Measurements from ENCODE around the gene OMG. TPM values are rescaled to one million over a fixed set of nuclear protein-coding genes. Genes with fewer than 3 reads are reported as not detected.

Gene OMG
- total RNA-seq, 1 experiment from 2014 or later: not detected

DNA sequence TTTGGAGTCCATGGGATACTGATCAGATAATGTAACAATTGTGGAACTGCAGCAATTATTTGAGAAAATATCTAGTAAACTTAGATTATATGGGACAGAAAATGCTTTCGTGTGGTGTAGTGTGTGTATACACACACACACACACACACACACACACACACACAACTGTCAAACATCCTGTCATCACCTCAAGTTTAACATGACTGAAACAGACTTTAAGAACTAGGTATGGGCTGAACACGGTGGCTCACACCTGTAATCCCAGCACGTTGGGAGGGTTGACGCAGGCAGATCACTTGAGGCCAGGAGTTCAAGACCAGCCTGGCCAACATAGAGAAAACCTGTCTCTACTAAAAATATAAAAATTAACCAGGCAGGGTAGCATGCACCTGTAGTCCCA lies 24.9 kb upstream of the OMG start:
- ChIA-PET CTCF (no interaction called here), POLR2A (no interaction called here), RAD21 (ENCODE audit: low non-redundant PET in 1 of 2, low total read pairs in 2 of 2, uncharacterized antibody in 2 of 2, unreplicated experiment in 2 of 2) (no interaction called here)
- Histone ChIP-seq H3K27ac (ENCODE audit: low read depth, low read length) (no peak overlapping the region), H3K27me3 (ENCODE audit: insufficient read depth, low read length) (no peaks in the 10 kb centered on the region), H3K4me1 (ENCODE audit: control insufficient read depth in 1 of 2, insufficient read depth in 2 of 2, low read length in 2 of 2) (no peaks in the 10 kb centered on the region), H3K9me3 (ENCODE audit: control insufficient read depth in 1 of 2, insufficient read depth in 1 of 2, low read depth in 1 of 2, low read length in 2 of 2) (no peaks in the 10 kb centered on the region), H3K9ac (ENCODE audit: low read length) (no peak overlapping the region), H3K4me3 (replicated peaks in 1 of 2; ENCODE audit: low read depth in 1 of 2, low read length in 2 of 2) (no peak overlapping the region), H2AFZ (ENCODE audit: low read depth, low read length, poor library complexity, severe bottlenecking) (no peak overlapping the region), H3K79me2 (ENCODE audit: insufficient read depth, low read length) (no peaks in the 10 kb centered on the region), H3K4me2 (ENCODE audit: low read length) (no peak overlapping the region), H3K36me3 (ENCODE audit: control insufficient read depth in 1 of 2, insufficient read depth in 2 of 2, low read length in 2 of 2) (no peaks in the 10 kb centered on the region; a peak in 1 of 4 replicates), H4K20me1 (ENCODE audit: insufficient read depth) (no peaks in the 10 kb centered on the region), H3K9me2 (ENCODE audit: insufficient read depth) (no peaks in the 10 kb centered on the region)
- ATAC-seq (no peak), DNase-seq (ENCODE audit: low read depth, low spot score) (no peak)
- intact Hi-C loops (cut with micrococcal nuclease): no loop called here
- no TSS peak for BruUV-seq (replicated peaks)
- TF ChIP-seq EZH2 (IDR thresholded peaks at IDR 0.05) (no peak), CBX3 (IDR thresholded peaks at IDR 0.05; ENCODE audit: low read depth) (no peak), SRF (IDR thresholded peaks at IDR 0.05; ENCODE audit: low read depth) (no peak), POLR2A (IDR thresholded peaks at IDR 0.05; ENCODE audit: borderline replicate concordance, extremely low read depth, insufficient read depth, insufficient read length) (no peak), MAX (IDR thresholded peaks at IDR 0.05) (no peak), EGR1 (IDR thresholded peaks at IDR 0.05; ENCODE audit: low read depth) (no peak), FOSL1 (IDR thresholded peaks at IDR 0.05; ENCODE audit: low read depth) (no peak), YY1 (IDR thresholded peaks at IDR 0.05; ENCODE audit: extremely low read depth, insufficient replicate concordance, low read depth, low read length) (no peak), SIN3A (IDR thresholded peaks at IDR 0.05; ENCODE audit: low read depth) (no peak), ZNF274 (IDR thresholded peaks at IDR 0.05; ENCODE audit: low read depth, low read length) (no peak), RAD21 (IDR thresholded peaks at IDR 0.05; ENCODE audit: low read depth) (no peak), ELF1 (IDR thresholded peaks at IDR 0.05; ENCODE audit: borderline replicate concordance, low read depth) (no peak), ZBTB33 (IDR thresholded peaks at IDR 0.05; ENCODE audit: extremely low read depth, insufficient replicate concordance, low read length) (no peak)
- TF ChIP-seq, protein P1, sequence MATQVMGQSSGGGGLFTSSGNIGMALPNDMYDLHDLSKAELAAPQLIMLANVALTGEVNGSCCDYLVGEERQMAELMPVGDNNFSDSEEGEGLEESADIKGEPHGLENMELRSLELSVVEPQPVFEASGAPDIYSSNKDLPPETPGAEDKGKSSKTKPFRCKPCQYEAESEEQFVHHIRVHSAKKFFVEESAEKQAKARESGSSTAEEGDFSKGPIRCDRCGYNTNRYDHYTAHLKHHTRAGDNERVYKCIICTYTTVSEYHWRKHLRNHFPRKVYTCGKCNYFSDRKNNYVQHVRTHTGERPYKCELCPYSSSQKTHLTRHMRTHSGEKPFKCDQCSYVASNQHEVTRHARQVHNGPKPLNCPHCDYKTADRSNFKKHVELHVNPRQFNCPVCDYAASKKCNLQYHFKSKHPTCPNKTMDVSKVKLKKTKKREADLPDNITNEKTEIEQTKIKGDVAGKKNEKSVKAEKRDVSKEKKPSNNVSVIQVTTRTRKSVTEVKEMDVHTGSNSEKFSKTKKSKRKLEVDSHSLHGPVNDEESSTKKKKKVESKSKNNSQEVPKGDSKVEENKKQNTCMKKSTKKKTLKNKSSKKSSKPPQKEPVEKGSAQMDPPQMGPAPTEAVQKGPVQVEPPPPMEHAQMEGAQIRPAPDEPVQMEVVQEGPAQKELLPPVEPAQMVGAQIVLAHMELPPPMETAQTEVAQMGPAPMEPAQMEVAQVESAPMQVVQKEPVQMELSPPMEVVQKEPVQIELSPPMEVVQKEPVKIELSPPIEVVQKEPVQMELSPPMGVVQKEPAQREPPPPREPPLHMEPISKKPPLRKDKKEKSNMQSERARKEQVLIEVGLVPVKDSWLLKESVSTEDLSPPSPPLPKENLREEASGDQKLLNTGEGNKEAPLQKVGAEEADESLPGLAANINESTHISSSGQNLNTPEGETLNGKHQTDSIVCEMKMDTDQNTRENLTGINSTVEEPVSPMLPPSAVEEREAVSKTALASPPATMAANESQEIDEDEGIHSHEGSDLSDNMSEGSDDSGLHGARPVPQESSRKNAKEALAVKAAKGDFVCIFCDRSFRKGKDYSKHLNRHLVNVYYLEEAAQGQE (IDR thresholded peaks at IDR 0.05; ENCODE audit: low read depth): no peak

All from HCT116 (cell line).